Measurements from ENCODE around the gene SLC25A21. TPM values are rescaled to one million over a fixed set of nuclear protein-coding genes. Genes with fewer than 3 reads are reported as not detected.

The SLC25A21 gene
- total RNA-seq, 1 donor from 2014 or later = 1.2 TPM

DNA sequence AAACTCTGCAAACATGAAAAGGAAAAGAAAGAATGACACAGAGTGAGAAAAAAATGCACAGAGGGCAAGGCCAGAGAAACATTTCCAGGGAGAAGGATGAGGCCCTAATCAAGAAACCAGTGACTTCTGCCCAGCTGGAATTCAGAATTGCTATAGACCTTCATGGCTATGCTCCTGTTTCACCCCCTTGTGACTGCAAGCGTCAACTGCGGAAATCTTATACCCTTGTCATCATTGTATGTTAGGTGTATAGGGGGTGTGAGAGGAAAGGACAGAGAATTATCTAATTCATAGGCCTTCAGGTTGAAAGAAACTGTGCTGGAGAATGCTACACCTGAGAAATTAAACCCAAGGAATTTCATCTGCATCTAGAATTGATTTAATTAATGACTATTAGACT is 117.5 kb downstream of the SLC25A21 start:
- H3K36me3 Mint-ChIP-seq (ENCODE audit: low read depth, unreplicated experiment) = no peaks in the 10 kb centered on the region
- no peak for DNase-seq (ENCODE audit: low spot score)
- no peaks in the 10 kb centered on the region for H3K4me1 Mint-ChIP-seq (ENCODE audit: unreplicated experiment)
- H3K4me3 Mint-ChIP-seq (ENCODE audit: unreplicated experiment) = no peak overlapping the region
- H3K27me3 Mint-ChIP-seq (ENCODE audit: unreplicated experiment) = peaks cover 1% of the 10 kb centered on the region
- no peaks in the 10 kb centered on the region for H3K9me3 Mint-ChIP-seq (ENCODE audit: unreplicated experiment)
- TF ChIP-seq, protein P1, sequence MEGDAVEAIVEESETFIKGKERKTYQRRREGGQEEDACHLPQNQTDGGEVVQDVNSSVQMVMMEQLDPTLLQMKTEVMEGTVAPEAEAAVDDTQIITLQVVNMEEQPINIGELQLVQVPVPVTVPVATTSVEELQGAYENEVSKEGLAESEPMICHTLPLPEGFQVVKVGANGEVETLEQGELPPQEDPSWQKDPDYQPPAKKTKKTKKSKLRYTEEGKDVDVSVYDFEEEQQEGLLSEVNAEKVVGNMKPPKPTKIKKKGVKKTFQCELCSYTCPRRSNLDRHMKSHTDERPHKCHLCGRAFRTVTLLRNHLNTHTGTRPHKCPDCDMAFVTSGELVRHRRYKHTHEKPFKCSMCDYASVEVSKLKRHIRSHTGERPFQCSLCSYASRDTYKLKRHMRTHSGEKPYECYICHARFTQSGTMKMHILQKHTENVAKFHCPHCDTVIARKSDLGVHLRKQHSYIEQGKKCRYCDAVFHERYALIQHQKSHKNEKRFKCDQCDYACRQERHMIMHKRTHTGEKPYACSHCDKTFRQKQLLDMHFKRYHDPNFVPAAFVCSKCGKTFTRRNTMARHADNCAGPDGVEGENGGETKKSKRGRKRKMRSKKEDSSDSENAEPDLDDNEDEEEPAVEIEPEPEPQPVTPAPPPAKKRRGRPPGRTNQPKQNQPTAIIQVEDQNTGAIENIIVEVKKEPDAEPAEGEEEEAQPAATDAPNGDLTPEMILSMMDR (IDR thresholded peaks at IDR 0.05; ENCODE audit: unreplicated experiment) = no peak
- H3K27ac Mint-ChIP-seq (ENCODE audit: unreplicated experiment) = no peak overlapping the region

DNA sequence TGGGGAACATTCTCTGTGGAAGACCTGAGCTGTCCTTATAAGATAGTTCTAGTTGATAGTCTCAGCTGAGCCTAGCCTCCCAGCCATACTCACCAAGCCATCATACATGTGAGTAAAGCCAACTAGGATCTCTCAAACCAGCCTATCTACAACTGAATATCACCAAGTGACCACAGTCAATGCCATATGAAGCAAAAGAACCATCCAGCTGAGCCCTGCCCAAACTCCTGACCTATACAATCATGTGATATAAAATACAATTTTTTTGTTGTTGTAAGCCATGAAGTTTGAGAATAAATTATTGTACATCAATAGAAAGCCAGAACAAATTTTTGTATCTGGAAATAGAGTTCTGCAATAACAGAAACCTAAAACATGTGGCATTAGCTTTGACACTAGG is 118.3 kb downstream of the SLC25A21 start:
- Mint-ChIP-seq H3K27me3 (ENCODE audit: unreplicated experiment) (peaks cover 1% of the 10 kb centered on the region), H3K27ac (ENCODE audit: unreplicated experiment) (no peak overlapping the region), H3K36me3 (ENCODE audit: low read depth, unreplicated experiment) (no peaks in the 10 kb centered on the region), H3K4me3 (ENCODE audit: unreplicated experiment) (no peak overlapping the region), H3K4me1 (ENCODE audit: unreplicated experiment) (no peaks in the 10 kb centered on the region), H3K9me3 (ENCODE audit: unreplicated experiment) (no peaks in the 10 kb centered on the region)
- no peak for DNase-seq (ENCODE audit: low spot score)
- TF ChIP-seq, protein P1 (IDR thresholded peaks at IDR 0.05; ENCODE audit: unreplicated experiment) = no peak

DNA sequence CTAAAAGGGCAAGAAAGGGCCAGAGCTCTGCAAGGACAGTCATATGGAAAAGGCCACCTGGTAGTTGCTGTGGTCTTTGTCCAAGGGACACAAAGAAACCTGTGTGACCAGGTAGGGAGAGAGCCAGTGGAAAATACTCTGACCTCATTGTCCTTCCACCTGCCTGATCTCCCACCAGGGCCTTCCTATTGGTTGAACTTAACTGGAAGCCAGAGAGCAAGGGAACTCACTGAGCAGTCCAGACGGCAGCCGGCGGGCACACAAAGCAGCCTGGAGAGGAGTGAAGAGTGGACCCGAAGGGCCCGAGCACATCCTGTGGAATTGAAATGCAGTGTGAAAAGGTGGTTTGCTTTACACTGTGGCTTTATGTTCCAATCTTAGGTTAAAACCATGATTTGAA is 120.7 kb downstream of the SLC25A21 start:
- Mint-ChIP-seq H3K36me3 (ENCODE audit: low read depth, unreplicated experiment) (no peaks in the 10 kb centered on the region), H3K27ac (ENCODE audit: unreplicated experiment) (no peak overlapping the region)
- TF ChIP-seq, protein P1 (IDR thresholded peaks at IDR 0.05; ENCODE audit: unreplicated experiment) = no peak

DNA sequence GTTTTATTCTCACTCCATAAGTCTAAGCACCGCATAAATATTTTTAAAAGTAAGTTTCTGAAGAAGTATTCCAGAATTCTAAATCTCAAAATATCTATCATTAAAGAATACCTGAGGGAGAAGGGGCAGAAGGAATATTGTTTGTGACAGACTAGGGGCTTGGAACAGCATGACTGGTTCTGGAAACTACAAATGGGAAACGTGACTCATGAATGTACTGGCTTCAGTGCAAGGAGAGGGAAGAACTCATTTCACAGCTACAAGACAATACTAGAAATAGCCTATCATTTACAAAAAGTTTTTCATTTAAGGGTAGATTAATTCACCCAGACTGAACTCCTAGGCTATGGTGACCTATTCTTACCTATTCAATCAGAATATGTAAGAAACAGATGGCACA is 121.3 kb downstream of the SLC25A21 start:
- Mint-ChIP-seq H3K9me3 (ENCODE audit: unreplicated experiment) (no peaks in the 10 kb centered on the region), H3K27me3 (ENCODE audit: unreplicated experiment) (peaks cover 1% of the 10 kb centered on the region), H3K36me3 (ENCODE audit: low read depth, unreplicated experiment) (no peaks in the 10 kb centered on the region), H3K27ac (ENCODE audit: unreplicated experiment) (no peak overlapping the region), H3K4me1 (ENCODE audit: unreplicated experiment) (no peaks in the 10 kb centered on the region), H3K4me3 (ENCODE audit: unreplicated experiment) (no peak overlapping the region)
- TF ChIP-seq, protein P1 (IDR thresholded peaks at IDR 0.05; ENCODE audit: unreplicated experiment) = no peak
- DNase-seq (ENCODE audit: low spot score) = no peak

More for the DNA sequence above, 120.7 kb downstream of the SLC25A21 start:
- H3K4me1 Mint-ChIP-seq (ENCODE audit: unreplicated experiment) = no peaks in the 10 kb centered on the region
- H3K9me3 Mint-ChIP-seq (ENCODE audit: unreplicated experiment) = no peaks in the 10 kb centered on the region
- peaks cover 1% of the 10 kb centered on the region for H3K27me3 Mint-ChIP-seq (ENCODE audit: unreplicated experiment)
- no peak overlapping the region for H3K4me3 Mint-ChIP-seq (ENCODE audit: unreplicated experiment)
- DNase-seq (ENCODE audit: low spot score) = no peak

DNA sequence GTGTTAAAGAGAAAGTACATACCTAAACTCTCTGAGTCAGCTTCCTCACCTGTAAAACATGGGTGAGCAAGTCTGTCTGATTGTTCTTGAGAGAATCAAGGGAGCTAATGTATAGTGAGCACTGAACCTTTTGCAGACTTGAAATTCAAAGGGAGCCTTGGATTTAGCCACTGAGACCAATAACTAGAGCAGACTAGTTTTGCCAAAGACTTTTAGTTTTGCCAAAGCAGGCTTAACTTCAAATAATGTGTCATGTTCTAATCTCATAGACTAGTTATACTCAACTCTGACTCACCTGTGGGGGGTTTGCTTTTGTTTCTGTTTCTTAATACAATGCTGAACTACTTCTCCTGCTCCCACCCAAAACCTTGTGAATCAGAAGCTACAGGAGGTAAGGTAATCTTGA is 123.7 kb downstream of the SLC25A21 start:
- Mint-ChIP-seq H3K27ac (ENCODE audit: unreplicated experiment) (no peak overlapping the region), H3K4me1 (ENCODE audit: unreplicated experiment) (no peaks in the 10 kb centered on the region), H3K9me3 (ENCODE audit: unreplicated experiment) (no peaks in the 10 kb centered on the region)

More for the DNA sequence above, 123.7 kb downstream of the SLC25A21 start:
- Mint-ChIP-seq H3K4me3 (ENCODE audit: unreplicated experiment) (no peak overlapping the region), H3K27me3 (ENCODE audit: unreplicated experiment) (peaks cover 2% of the 10 kb centered on the region), H3K36me3 (ENCODE audit: low read depth, unreplicated experiment) (no peaks in the 10 kb centered on the region)
- TF ChIP-seq, protein P1 (IDR thresholded peaks at IDR 0.05; ENCODE audit: unreplicated experiment) = no peak
- DNase-seq (ENCODE audit: low spot score) = no peak

All from endothelial cell (in vitro differentiated cells).